Prostate gland (tissue), 2 donors: ENCODE results near the gene VCX2. TPM values are rescaled to one million over a fixed set of nuclear protein-coding genes. Genes with fewer than 3 reads are reported as not detected.
"Not testable (repeated sequence)": the region's sequence is repeated elsewhere in the genome, so short reads cannot be mapped to it uniquely, and the experiment has no call there.

Source experiments
- DNase-seq: peaks from one replicate; pipeline ENCODE4 v3.0.0-alpha.2; 2019; ENCODE audit warnings: low spot score
- H3K27ac ChIP-seq, 2 donors: fragments of 200-600 bp; sonication (generic); 2 replicates each; pipeline ENCODE4 v1.5.1; 2017 to 2019
- H3K27me3 ChIP-seq: fragments of 200-600 bp; sonication (generic); replicated peaks from 2 replicates; pipeline ENCODE4 v1.5.1; 2019; ENCODE audit not compliant: insufficient read depth
- H3K36me3 ChIP-seq, 2 donors: fragments of 200-600 bp; sonication (generic); 1 replicate in 1 of 2; 2 replicates in 1 of 2; pipeline versions ENCODE4 v1.5.1 to v1.8.1; 2017 to 2019
- H3K4me1 ChIP-seq: fragments of 200-600 bp; sonication (generic); replicated peaks from 2 replicates; pipeline ENCODE4 v1.5.1; 2019
- H3K4me3 ChIP-seq, 2 donors: fragments of 200-600 bp; sonication (generic); 2 replicates each; pipeline ENCODE4 v1.5.1; 2017 to 2019
- H3K9me3 ChIP-seq: fragments of 200-600 bp; sonication (generic); 2 replicates; pipeline ENCODE4 v1.5.1; 2017
- CTCF ChIP-seq, 4 experiments: fragments of 200-600 bp in 2 of 4; fragments of 450-650 bp in 2 of 4; sonication (generic) in 2 of 4; IDR thresholded peaks; 1 replicate in 3 of 4; 2 replicates in 1 of 4; pipeline ENCODE4 v1.5.1; 2016 to 2019; ENCODE audit warnings: antibody characterized with exemption in 4 of 4, mild to moderate bottlenecking in 2 of 4, moderate library complexity in 2 of 4
- POLR2A ChIP-seq: fragments of 450-650 bp; IDR thresholded peaks from one replicate; pipeline ENCODE4 v1.6.1; 2016; ENCODE audit warnings: antibody characterized with exemption, mild to moderate bottlenecking
- POLR2AphosphoS5 ChIP-seq: sonication (generic); formaldehyde crosslinking; IDR thresholded peaks from one replicate; pipeline ENCODE4 v1.6.1; 2017; ENCODE audit warnings: antibody characterized with exemption
- WGBS: methylation state at CpG from one replicate; pipeline ENCODE4 v1.1.5; 2018; 5-methylcytosine and 5-hydroxymethylcytosine counted together
- intact Hi-C: fragments of 100-400 bp; cut with DNase I; formaldehyde crosslinking; loops from one replicate; pipeline ENCODE4 v1.14.2; 2022
- total RNA-seq, 2 donors: library from RNA; depleted of rRNA; stranded (reverse); fragments of >200 nt; gene quantifications; one replicate each; pipeline ENCODE4 v1.1.0, GENCODE V29; 2016

The VCX2 gene
- total RNA-seq, result 10 to 100 TPM in 1 of 2 donors, not detected in 1; 27.8 TPM

GRCh38 chrX:8171169-8171568, at the start of gene VCX2:
TSS of gene VCX2 (minus strand) at chrX:8171267. CDS start at chrX:8170643, 624 bp downstream.
- H3K4me3 ChIP-seq, H3K27ac ChIP-seq, DNase-seq, intact Hi-C loops, H3K9me3 ChIP-seq, H3K27me3 ChIP-seq, H3K36me3 ChIP-seq, H3K4me1 ChIP-seq: not testable (repeated sequence)
- 100% methylated on average over 3 of the region's 3 CpGs for WGBS

GRCh38 chrX:8204943-8205342, 33.9 kb upstream of the VCX2 start:
- H3K27me3 ChIP-seq, result no peaks in the 10 kb centered on the region
- no peak for TF ChIP-seq CTCF (IDR thresholded peaks at IDR 0.05)
- TF ChIP-seq POLR2AphosphoS5, result no peak
- no peak for TF ChIP-seq POLR2A
- WGBS, result 71% methylated on average over 4 of the region's 4 CpGs
- no peaks in the 10 kb centered on the region for H3K4me1 ChIP-seq
- no peaks in the 10 kb centered on the region for H3K36me3 ChIP-seq
- H3K4me3 ChIP-seq, result no peak overlapping the region
- H3K27ac ChIP-seq, result no peak overlapping the region
- no peak for DNase-seq
- no peaks in the 10 kb centered on the region for H3K9me3 ChIP-seq
- intact Hi-C loops, result no loop called here

GRCh38 chrX:8204169-8204935, 33.3 kb upstream of the VCX2 start:
- Histone ChIP-seq H3K4me1 (no peaks in the 10 kb centered on the region), H3K4me3 (no peak overlapping the region), H3K27ac (no peak overlapping the region), H3K27me3 (no peaks in the 10 kb centered on the region), H3K9me3 (no peaks in the 10 kb centered on the region), H3K36me3 (no peaks in the 10 kb centered on the region)
- no peak for TF ChIP-seq CTCF (IDR thresholded peaks at IDR 0.05)
- no peak for TF ChIP-seq POLR2AphosphoS5
- no peak for TF ChIP-seq POLR2A
- intact Hi-C loops, result no loop called here
- DNase-seq, result no peak
- WGBS, result 59% methylated on average over 6 of the region's 6 CpGs

- DNase-seq, result no peak
- TF ChIP-seq POLR2AphosphoS5, result no peak
- no peak for TF ChIP-seq POLR2A
- TF ChIP-seq CTCF (IDR thresholded peaks at IDR 0.05), result no peak
- H3K9me3 ChIP-seq, result no peaks in the 10 kb centered on the region
- no peaks in the 10 kb centered on the region for H3K4me1 ChIP-seq
- intact Hi-C loops, result no loop called here
- no peak overlapping the region for H3K27ac ChIP-seq
- no peaks in the 10 kb centered on the region for H3K27me3 ChIP-seq
- WGBS, result 25% methylated on average over 8 of the region's 8 CpGs
- H3K36me3 ChIP-seq, result no peaks in the 10 kb centered on the region
- H3K4me3 ChIP-seq, result no peak overlapping the region
These were observed 30.8 kb upstream of the VCX2 start for GRCh38 chrX:8201896-8202331.

- Histone ChIP-seq H3K4me3 (no peak overlapping the region), H3K9me3 (no peaks in the 10 kb centered on the region), H3K27me3 (no peaks in the 10 kb centered on the region), H3K4me1 (no peaks in the 10 kb centered on the region), H3K27ac (no peak overlapping the region), H3K36me3 (no peaks in the 10 kb centered on the region)
- intact Hi-C loops, result no loop called here
- no peak for TF ChIP-seq POLR2A
- no peak for TF ChIP-seq POLR2AphosphoS5
- TF ChIP-seq CTCF (IDR thresholded peaks at IDR 0.05), result no peak
- no peak for DNase-seq
- 79% methylated on average over 4 of the region's 7 CpGs for WGBS
These were observed 25.7 kb upstream of the VCX2 start for GRCh38 chrX:8196776-8197175.
